Parathyroid adenoma (tissue), 2 donors: ENCODE measurements around the gene ZFAND3.

Experiments
- H2AFZ ChIP-seq: fragments of 300-600 bp; sonication (generic); one replicate; pipeline ENCODE4 v1.7.0; 2017; ENCODE audit warnings: antibody characterized with exemption, mild to moderate bottlenecking
- H3K27ac ChIP-seq: fragments of 300-600 bp; sonication (generic); one replicate; pipeline ENCODE4 v1.7.0; 2017
- H3K27me3 ChIP-seq: fragments of 300-600 bp; sonication (generic); one replicate; pipeline ENCODE4 v1.7.0; 2017; ENCODE audit warnings: low read length; ENCODE audit not compliant: control insufficient read depth, insufficient read depth
- H3K36me3 ChIP-seq: fragments of 300-600 bp; sonication (generic); one replicate; pipeline ENCODE4 v1.7.0; 2017; ENCODE audit warnings: low read length; ENCODE audit not compliant: control insufficient read depth, insufficient read depth
- H3K4me1 ChIP-seq: fragments of 300-600 bp; sonication (generic); one replicate; pipeline ENCODE4 v1.7.0; 2017; ENCODE audit warnings: control low read depth
- H3K4me2 ChIP-seq: fragments of 300-600 bp; sonication (generic); one replicate; pipeline ENCODE4 v1.7.0; 2017; ENCODE audit warnings: low read length
- H3K4me3 ChIP-seq: fragments of 300-600 bp; sonication (generic); one replicate; pipeline ENCODE4 v1.7.0; 2017; ENCODE audit warnings: low read depth, low read length
- H3K79me2 ChIP-seq: fragments of 300-600 bp; sonication (generic); one replicate; pipeline ENCODE4 v1.7.0; 2017; ENCODE audit warnings: control low read depth
- H3K9ac ChIP-seq: fragments of 300-600 bp; sonication (generic); one replicate; pipeline ENCODE4 v1.7.0; 2017; ENCODE audit warnings: mild to moderate bottlenecking
- H3K9me3 ChIP-seq: fragments of 300-600 bp; sonication (generic); one replicate; pipeline ENCODE4 v1.7.0; 2017; ENCODE audit warnings: low read length; ENCODE audit not compliant: control insufficient read depth
- CTCF ChIP-seq: fragments of 300-600 bp; sonication (generic); IDR thresholded peaks from one replicate; pipeline ENCODE4 v1.7.0; 2017; ENCODE audit warnings: antibody characterized with exemption, mild to moderate bottlenecking
- donor health status: primary hyperparathyroidism.

Gene ZFAND3

GRCh38 chr6:38187811-38188590, 368.5 kb downstream of the ZFAND3 start:
- Histone ChIP-seq H3K4me2 (no peak overlapping the region), H3K27me3 (no peaks in the 10 kb centered on the region), H3K36me3 (no peaks in the 10 kb centered on the region), H3K27ac (no peak overlapping the region), H2AFZ (no peak overlapping the region), H3K9me3 (no peaks in the 10 kb centered on the region), H3K9ac (no peak overlapping the region), H3K4me1 (no peaks in the 10 kb centered on the region), H3K4me3 (no peak overlapping the region), H3K79me2 (peaks cover 3% of the 10 kb centered on the region)
- no peak for TF ChIP-seq CTCF

DNA sequence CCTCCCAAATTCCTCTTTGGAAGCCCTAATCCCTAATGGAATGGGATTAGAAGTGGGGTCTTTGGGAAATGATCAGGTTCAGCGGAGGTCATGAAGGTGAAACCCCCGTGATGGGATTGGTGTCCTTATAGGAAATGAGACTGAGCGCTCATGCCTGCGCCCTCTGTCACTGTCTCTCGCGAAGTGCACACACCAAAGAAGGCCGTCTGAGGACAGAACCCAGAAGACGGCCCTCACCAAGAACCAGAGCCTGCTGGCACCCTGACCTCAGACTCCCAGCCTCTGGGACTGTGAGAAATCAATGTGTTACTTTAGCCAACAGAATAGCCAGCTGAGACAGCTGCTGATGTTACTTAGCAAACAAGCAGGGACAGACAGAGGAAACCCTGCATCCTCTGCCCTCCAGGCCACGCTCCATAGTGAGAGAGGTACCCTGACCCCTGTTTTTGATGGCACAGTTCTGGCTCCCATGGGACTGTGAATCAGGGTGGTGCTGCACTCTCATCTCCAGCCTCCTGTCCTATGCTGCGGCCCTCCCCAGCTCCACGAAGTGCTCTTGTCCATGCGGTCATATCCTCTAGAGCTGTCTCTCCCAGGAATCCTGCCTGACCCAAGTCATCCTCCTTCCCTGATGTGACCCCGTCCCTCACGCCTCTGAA, 369.3 kb downstream of the ZFAND3 start:
- Histone ChIP-seq H3K9ac (no peak overlapping the region), H3K4me3 (no peak overlapping the region), H3K27ac (no peak overlapping the region), H3K36me3 (no peaks in the 10 kb centered on the region), H3K4me1 (no peaks in the 10 kb centered on the region), H2AFZ (no peak overlapping the region), H3K27me3 (no peaks in the 10 kb centered on the region), H3K4me2 (no peak overlapping the region), H3K79me2 (peaks cover 3% of the 10 kb centered on the region), H3K9me3 (no peaks in the 10 kb centered on the region)
- TF ChIP-seq CTCF = no peak

DNA sequence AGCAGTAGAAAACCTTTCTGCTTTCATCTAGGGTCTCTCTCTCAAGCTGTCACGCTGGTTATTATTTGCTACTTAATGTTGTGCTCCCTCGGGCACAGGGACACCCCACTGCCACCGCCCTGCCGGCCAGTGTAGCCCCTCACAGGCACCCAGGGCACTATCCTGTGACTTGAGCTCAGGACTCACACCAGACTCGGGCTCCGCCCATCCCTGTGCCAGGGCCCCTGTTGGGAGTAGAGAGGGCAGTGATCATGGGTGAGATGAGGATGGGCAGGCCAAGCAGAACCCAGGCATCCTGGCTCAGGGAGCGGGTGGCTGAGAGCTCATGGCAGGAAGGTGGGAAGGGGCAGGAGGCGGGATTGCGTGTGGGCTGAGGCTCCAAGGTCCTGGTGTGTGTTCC, 371.9 kb downstream of the ZFAND3 start:
- Histone ChIP-seq H3K36me3 (no peaks in the 10 kb centered on the region), H3K79me2 (peaks cover 3% of the 10 kb centered on the region), H3K4me2 (no peak overlapping the region), H3K4me1 (no peaks in the 10 kb centered on the region), H3K9ac (no peak overlapping the region), H3K9me3 (no peaks in the 10 kb centered on the region), H3K27ac (no peak overlapping the region), H2AFZ (no peak overlapping the region), H3K27me3 (no peaks in the 10 kb centered on the region), H3K4me3 (no peak overlapping the region)
- TF ChIP-seq CTCF = no peak

- Histone ChIP-seq H3K4me3 (no peak overlapping the region), H3K4me1 (no peaks in the 10 kb centered on the region), H3K9ac (no peak overlapping the region), H2AFZ (no peak overlapping the region), H3K27ac (no peak overlapping the region), H3K36me3 (no peaks in the 10 kb centered on the region), H3K27me3 (no peaks in the 10 kb centered on the region), H3K9me3 (no peaks in the 10 kb centered on the region), H3K4me2 (no peak overlapping the region), H3K79me2 (peaks cover 2% of the 10 kb centered on the region)
- TF ChIP-seq CTCF = no peak
Observed at GRCh38 chr6:38192011-38192410, 372.5 kb downstream of the ZFAND3 start.

DNA sequence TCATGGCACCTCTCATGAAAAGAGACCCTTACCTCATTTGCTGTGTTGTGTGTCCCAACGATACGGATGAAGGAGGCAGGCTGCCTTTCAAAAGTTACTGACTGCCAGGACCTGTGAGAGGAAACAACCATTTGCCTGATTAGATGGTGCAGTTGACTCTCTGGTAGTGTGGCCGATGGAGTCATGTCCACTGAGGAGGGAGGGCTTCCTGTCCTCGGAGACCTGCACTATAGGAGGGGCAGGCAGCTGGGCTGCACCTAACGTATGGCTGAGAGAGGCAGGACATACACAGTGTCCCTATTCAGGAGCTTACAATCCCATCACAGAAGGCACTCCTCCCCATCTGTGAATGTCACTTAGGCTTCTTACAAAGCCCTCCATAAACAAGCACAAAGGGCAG, 373.0 kb downstream of the ZFAND3 start:
- TF ChIP-seq CTCF = no peak
- Histone ChIP-seq H3K27ac (no peak overlapping the region), H3K4me3 (no peak overlapping the region), H3K4me2 (no peak overlapping the region), H3K79me2 (no peaks in the 10 kb centered on the region), H3K36me3 (no peaks in the 10 kb centered on the region), H3K4me1 (no peaks in the 10 kb centered on the region), H2AFZ (no peak overlapping the region), H3K27me3 (no peaks in the 10 kb centered on the region), H3K9ac (no peak overlapping the region), H3K9me3 (no peaks in the 10 kb centered on the region)
